Mesendoderm (in vitro differentiated cells): Measurements from ENCODE around the gene KRTAP5-7.

Experiments
- DNase-seq: peaks from one replicate; pipeline ENCODE4 v3.0.0; 2013
- H2AK5ac ChIP-seq: 2 replicates; pipeline ENCODE4 v1.6.1; 2013; ENCODE audit warnings: low read length, inconsistent platforms
- H2BK120ac ChIP-seq: 2 replicates; pipeline ENCODE4 v1.6.1; 2013; ENCODE audit warnings: low read depth, mild to moderate bottlenecking, low read length, moderate library complexity, mixed read lengths
- H2BK15ac ChIP-seq: replicated peaks from 2 replicates; pipeline ENCODE4 v1.6.1; 2013; ENCODE audit warnings: low read depth, mild to moderate bottlenecking, moderate library complexity
- H2BK5ac ChIP-seq: 2 replicates; pipeline ENCODE4 v1.6.1; 2013; ENCODE audit warnings: low read length, inconsistent platforms
- H3K18ac ChIP-seq: 2 replicates; pipeline ENCODE4 v1.6.1; 2013; ENCODE audit warnings: mild to moderate bottlenecking, low read length, mixed read lengths
- H3K23ac ChIP-seq: one replicate; pipeline ENCODE4 v1.6.1; 2013; ENCODE audit warnings: low read length
- H3K27ac ChIP-seq: 2 replicates; pipeline ENCODE4 v1.5.1; 2013; ENCODE audit warnings: low read depth, mild to moderate bottlenecking, inconsistent platforms, low read length, moderate library complexity
- H3K27me3 ChIP-seq: 2 replicates; pipeline ENCODE4 v1.6.1; 2013; ENCODE audit warnings: low read length, control low read depth, mild to moderate bottlenecking, inconsistent platforms; ENCODE audit not compliant: insufficient read depth, poor library complexity
- H3K36me3 ChIP-seq: 2 replicates; pipeline ENCODE4 v1.6.1; 2013; ENCODE audit warnings: low read length, inconsistent platforms; ENCODE audit not compliant: control insufficient read depth, insufficient read depth
- H3K4ac ChIP-seq: one replicate; pipeline ENCODE4 v1.6.1; 2013; ENCODE audit warnings: low read depth, mild to moderate bottlenecking, low read length, moderate library complexity
- H3K4me1 ChIP-seq: 2 replicates; pipeline ENCODE4 v1.6.1; 2013; ENCODE audit warnings: low read depth, low read length, inconsistent platforms; ENCODE audit not compliant: control insufficient read depth
- H3K4me2 ChIP-seq: 2 replicates; pipeline ENCODE4 v1.6.1; 2013; ENCODE audit warnings: low read length
- H3K4me3 ChIP-seq: 2 replicates; pipeline ENCODE4 v1.5.1; 2013; ENCODE audit warnings: mild to moderate bottlenecking, low read length
- H3K56ac ChIP-seq: one replicate; pipeline ENCODE4 v1.6.1; 2013; ENCODE audit warnings: low read length
- H3K79me1 ChIP-seq: 2 replicates; pipeline ENCODE4 v1.6.1; 2013; ENCODE audit warnings: low read length, inconsistent platforms
- H3K79me2 ChIP-seq: 2 replicates; pipeline ENCODE4 v1.6.1; 2013; ENCODE audit warnings: mild to moderate bottlenecking, low read length; ENCODE audit not compliant: control insufficient read depth, insufficient read depth
- H3K9ac ChIP-seq: 2 replicates; pipeline ENCODE4 v1.6.1; 2013; ENCODE audit warnings: low read length, inconsistent platforms
- H4K5ac ChIP-seq: one replicate; pipeline ENCODE4 v1.6.1; 2013; ENCODE audit warnings: low read length
- H4K8ac ChIP-seq: one replicate; pipeline ENCODE4 v1.6.1; 2013; ENCODE audit warnings: low read depth, mild to moderate bottlenecking, control low read depth, low read length, moderate library complexity
- WGBS: extraction: QIAGEN DNeasy Blood & Tissue Kit; methylation state at CpG from one replicate; pipeline ENCODE4 v1.1.7; 2013; ENCODE audit warnings: low lambda C conversion rate, missing lambda C conversion rate; ENCODE audit not compliant: insufficient coverage; ENCODE audit errors: extremely low coverage; 5-methylcytosine and 5-hydroxymethylcytosine counted together

Gene KRTAP5-7

DNA sequence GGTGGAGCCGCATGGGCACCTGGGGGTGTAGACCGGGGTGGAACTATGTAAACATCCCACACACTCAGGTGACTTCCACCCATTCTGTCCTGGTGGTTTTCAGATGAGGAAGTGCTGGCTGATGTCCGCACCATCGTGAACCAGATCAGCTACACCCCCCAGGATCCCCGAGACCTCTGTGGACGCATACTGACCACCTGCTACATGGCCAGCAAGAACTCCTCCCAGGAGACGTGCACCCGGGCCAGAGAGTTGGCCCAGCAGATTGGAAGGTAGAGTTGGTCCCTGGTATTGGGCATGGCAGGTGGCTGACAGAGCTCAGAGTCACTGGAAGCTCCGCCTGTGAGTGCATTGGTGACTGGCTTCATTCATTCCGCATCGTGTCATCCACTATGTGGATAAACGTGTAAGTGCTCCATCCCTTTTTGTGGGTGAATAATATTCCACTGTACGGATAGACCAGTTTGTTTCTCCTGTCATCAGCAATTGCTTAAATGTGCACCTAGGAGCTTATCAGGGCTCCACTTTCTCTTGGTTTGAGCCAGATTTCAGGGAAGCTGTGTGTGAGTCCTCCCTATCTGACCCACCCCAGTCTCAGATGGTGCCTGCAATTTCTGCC is 44.2 kb upstream of the KRTAP5-7 start:
- Histone ChIP-seq H3K4me2 (no peak overlapping the region), H3K56ac (no peak overlapping the region), H3K9ac (no peak overlapping the region), H3K23ac (no peak overlapping the region), H3K27me3 (no peaks in the 10 kb centered on the region), H3K36me3 (peaks cover 12% of the 10 kb centered on the region), H2BK120ac (no peak overlapping the region), H2BK5ac (no peak overlapping the region), H4K5ac (no peak overlapping the region), H3K4me3 (no peak overlapping the region), H4K8ac (no peak overlapping the region), H2BK15ac (no peak overlapping the region), H3K4ac (no peak overlapping the region), H3K79me2 (no peaks in the 10 kb centered on the region), H3K4me1 (peaks cover 1% of the 10 kb centered on the region), H3K18ac (no peak overlapping the region), H3K27ac (no peak overlapping the region), H2AK5ac (no peak overlapping the region), H3K79me1 (no peaks in the 10 kb centered on the region)
- DNase-seq, result no peak
- no CpG with 5 or more reads among the region's 13 CpGs for WGBS

DNA sequence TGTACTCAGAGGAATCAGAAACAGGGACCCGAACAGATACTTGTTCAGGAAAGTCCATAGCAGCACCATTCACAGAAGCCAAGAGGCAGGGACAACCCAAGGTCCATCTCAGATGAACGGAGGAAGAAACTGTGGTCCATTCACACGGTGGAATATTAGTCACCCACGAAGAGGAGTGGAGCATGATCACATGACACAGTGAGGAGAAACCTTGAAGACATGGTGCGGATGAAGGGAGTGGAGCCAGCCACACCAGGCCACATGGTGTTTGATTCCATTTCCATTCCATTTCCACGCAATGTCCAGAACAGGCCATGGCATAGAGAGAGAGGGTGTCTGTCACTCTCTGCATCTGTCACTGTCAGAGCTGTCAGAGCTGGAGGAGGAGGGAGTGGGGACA is 43.4 kb upstream of the KRTAP5-7 start:
- Histone ChIP-seq H4K8ac (no peak overlapping the region), H3K56ac (no peak overlapping the region), H3K4ac (no peak overlapping the region), H2BK120ac (no peak overlapping the region), H3K23ac (no peak overlapping the region), H2AK5ac (no peak overlapping the region), H3K4me3 (no peak overlapping the region), H3K4me2 (no peak overlapping the region), H3K79me2 (no peaks in the 10 kb centered on the region), H3K27ac (no peak overlapping the region), H3K4me1 (peaks cover 3% of the 10 kb centered on the region), H2BK5ac (no peak overlapping the region), H2BK15ac (no peak overlapping the region), H3K36me3 (peaks cover 12% of the 10 kb centered on the region), H3K79me1 (no peaks in the 10 kb centered on the region), H3K18ac (no peak overlapping the region), H3K27me3 (no peaks in the 10 kb centered on the region), H4K5ac (no peak overlapping the region), H3K9ac (no peak overlapping the region)
- WGBS, result no CpG with 5 or more reads among the region's 6 CpGs
- no peak for DNase-seq

DNA sequence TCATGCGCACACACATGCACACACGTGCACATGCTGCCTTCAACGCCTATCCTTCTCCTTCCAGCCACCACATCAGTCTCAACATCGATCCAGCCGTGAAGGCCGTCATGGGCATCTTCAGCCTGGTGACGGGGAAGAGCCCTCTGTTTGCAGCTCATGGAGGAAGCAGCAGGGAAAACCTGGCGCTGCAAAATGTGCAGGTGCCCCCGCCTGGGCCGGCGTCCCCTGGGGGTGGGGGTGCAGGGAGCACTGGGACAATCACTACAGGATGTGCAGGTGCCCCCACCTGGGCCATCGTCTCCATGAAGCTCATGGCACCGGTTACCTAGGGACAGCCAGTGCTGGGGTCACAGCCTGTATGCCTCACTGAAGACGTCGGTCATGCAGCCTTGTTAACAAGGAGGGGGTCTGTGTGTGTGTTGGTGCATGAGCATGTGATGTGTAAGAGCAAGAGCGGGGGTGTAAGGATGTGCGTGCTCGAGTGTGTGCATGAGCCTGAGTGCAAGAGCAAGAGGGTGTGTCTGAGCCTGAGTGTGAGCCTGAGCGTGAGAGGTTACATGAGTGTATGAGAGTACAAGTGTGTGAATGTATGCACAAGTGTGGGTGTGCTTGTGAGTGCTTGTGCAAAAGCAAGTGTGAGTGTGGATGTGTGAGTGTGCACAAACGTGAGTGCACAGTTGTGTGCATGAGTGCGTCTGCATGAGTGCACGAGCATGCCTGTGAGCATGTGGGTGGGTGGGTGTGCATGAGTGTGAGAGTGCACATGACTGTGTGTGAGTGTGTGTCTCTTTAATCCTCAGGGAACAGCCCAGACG is 42.6 kb upstream of the KRTAP5-7 start:
- Histone ChIP-seq H3K23ac (no peak overlapping the region), H3K36me3 (peaks cover 9% of the 10 kb centered on the region), H3K4me3 (no peak overlapping the region), H3K9ac (no peak overlapping the region), H3K18ac (no peak overlapping the region), H3K79me2 (no peaks in the 10 kb centered on the region), H3K56ac (no peak overlapping the region), H4K5ac (no peak overlapping the region), H4K8ac (no peak overlapping the region), H2AK5ac (no peak overlapping the region), H3K4ac (no peak overlapping the region), H3K27ac (no peak overlapping the region), H2BK15ac (no peak overlapping the region), H2BK5ac (no peak overlapping the region), H2BK120ac (no peak overlapping the region), H3K4me2 (no peak overlapping the region), H3K4me1 (peaks cover 4% of the 10 kb centered on the region), H3K79me1 (no peaks in the 10 kb centered on the region), H3K27me3 (no peaks in the 10 kb centered on the region)
- no peak for DNase-seq
- WGBS, result no CpG with 5 or more reads among the region's 23 CpGs

DNA sequence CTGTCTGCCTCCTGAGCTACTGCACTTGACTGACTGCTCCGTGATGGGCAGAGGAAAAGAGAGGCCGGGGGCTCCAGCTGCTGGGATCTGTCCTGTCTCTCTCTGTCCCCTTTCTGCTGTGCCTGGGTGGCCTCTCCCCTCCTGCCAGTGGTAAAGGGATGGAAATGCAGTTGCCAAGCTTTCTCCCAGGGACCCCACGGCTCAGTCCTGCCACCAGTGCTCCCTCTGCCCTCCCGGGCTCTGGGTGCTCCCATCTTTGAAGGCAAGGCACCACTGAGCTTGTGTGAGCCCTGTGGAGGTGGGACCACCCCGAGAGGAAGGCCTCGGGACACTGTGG is 42.0 kb upstream of the KRTAP5-7 start:
- H2BK120ac ChIP-seq, result no peak overlapping the region
- peaks cover 9% of the 10 kb centered on the region for H3K36me3 ChIP-seq
- DNase-seq, result no peak
- H3K56ac ChIP-seq, result no peak overlapping the region
- H2BK15ac ChIP-seq, result no peak overlapping the region
- no peak overlapping the region for H4K8ac ChIP-seq
- WGBS, result no CpG with 5 or more reads among the region's 6 CpGs
- no peak overlapping the region for H3K27ac ChIP-seq
- H3K4me1 ChIP-seq, result peaks cover 4% of the 10 kb centered on the region
- H3K27me3 ChIP-seq, result no peaks in the 10 kb centered on the region
- no peak overlapping the region for H3K4me2 ChIP-seq
- H3K4ac ChIP-seq, result no peak overlapping the region
- H2AK5ac ChIP-seq, result no peak overlapping the region
- no peak overlapping the region for H3K9ac ChIP-seq
- no peak overlapping the region for H3K18ac ChIP-seq
- H2BK5ac ChIP-seq, result no peak overlapping the region
- H3K4me3 ChIP-seq, result no peak overlapping the region
- H4K5ac ChIP-seq, result no peak overlapping the region
- H3K23ac ChIP-seq, result no peak overlapping the region
- H3K79me2 ChIP-seq, result no peaks in the 10 kb centered on the region
- no peaks in the 10 kb centered on the region for H3K79me1 ChIP-seq

DNA sequence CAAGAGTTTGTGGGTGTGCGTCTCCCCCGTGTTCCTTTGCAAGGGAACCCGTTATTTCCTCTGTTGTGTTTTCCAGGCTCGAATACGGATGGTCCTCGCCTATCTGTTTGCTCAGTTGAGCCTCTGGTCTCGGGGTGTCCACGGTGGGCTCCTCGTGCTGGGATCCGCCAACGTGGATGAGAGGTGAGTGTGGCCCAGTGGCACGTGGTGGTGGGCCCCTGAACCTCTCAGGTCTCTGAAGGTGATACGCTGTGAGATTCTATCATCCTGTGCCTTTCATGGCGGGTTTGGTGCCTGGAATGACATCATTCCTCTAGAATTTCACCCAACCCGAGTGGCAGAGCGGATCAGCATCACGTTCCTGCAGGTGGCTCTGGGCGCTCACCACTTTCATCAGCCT is 41.6 kb upstream of the KRTAP5-7 start:
- Histone ChIP-seq H3K4me1 (peaks cover 4% of the 10 kb centered on the region), H4K5ac (no peak overlapping the region), H3K79me1 (no peaks in the 10 kb centered on the region), H3K18ac (no peak overlapping the region), H3K4me3 (no peak overlapping the region), H3K23ac (no peak overlapping the region), H2BK5ac (no peak overlapping the region), H3K36me3 (peaks cover 9% of the 10 kb centered on the region), H3K9ac (no peak overlapping the region), H2BK15ac (no peak overlapping the region), H3K56ac (no peak overlapping the region), H3K27ac (no peak overlapping the region), H2BK120ac (no peak overlapping the region), H3K4me2 (no peak overlapping the region), H4K8ac (no peak overlapping the region), H2AK5ac (no peak overlapping the region), H3K27me3 (no peaks in the 10 kb centered on the region), H3K4ac (no peak overlapping the region), H3K79me2 (no peaks in the 10 kb centered on the region)
- no CpG with 5 or more reads among the region's 18 CpGs for WGBS
- DNase-seq, result no peak
